ENCODE results near the gene ANKRD13B.
A peak's percentile ranks its signal among the peaks of the same experiment; 100 is the strongest.

ANKRD13B gene

GRCh38 chr17:29590411-29591145 is 2.4 kb upstream of the ANKRD13B start:
- TF ChIP-seq CTCF (IDR thresholded peaks at IDR 0.05; ENCODE audit: low read depth, low read length) = no peak
- H3K4me3 ChIP-seq (ENCODE audit: low read depth, low read length) = peak overlapping the region; percentile 57

- H3K4me3 ChIP-seq (ENCODE audit: low read depth, low read length) = peak overlapping the region; percentile 31; the same call in 1 of the 2 replicates
- TF ChIP-seq CTCF (IDR thresholded peaks at IDR 0.05; ENCODE audit: low read depth, low read length) = no peak
Measured at GRCh38 chr17:29591146-29591736, 1.7 kb upstream of the ANKRD13B start.

- no peak overlapping the region; the same call in 1 of the 2 replicates for H3K4me3 ChIP-seq (ENCODE audit: low read depth, low read length)
- TF ChIP-seq CTCF (IDR thresholded peaks at IDR 0.05; ENCODE audit: low read depth, low read length) = peak; percentile 97
Measured at GRCh38 chr17:29591737-29592608, 959 bp upstream of the ANKRD13B start.

GRCh38 chr17:29593591-29594518 is 923 bp downstream of the ANKRD13B start:
- no peak for TF ChIP-seq CTCF (IDR thresholded peaks at IDR 0.05; ENCODE audit: low read depth, low read length)
- H3K4me3 ChIP-seq (ENCODE audit: low read depth, low read length) = peak overlapping the region; percentile 58

DNA sequence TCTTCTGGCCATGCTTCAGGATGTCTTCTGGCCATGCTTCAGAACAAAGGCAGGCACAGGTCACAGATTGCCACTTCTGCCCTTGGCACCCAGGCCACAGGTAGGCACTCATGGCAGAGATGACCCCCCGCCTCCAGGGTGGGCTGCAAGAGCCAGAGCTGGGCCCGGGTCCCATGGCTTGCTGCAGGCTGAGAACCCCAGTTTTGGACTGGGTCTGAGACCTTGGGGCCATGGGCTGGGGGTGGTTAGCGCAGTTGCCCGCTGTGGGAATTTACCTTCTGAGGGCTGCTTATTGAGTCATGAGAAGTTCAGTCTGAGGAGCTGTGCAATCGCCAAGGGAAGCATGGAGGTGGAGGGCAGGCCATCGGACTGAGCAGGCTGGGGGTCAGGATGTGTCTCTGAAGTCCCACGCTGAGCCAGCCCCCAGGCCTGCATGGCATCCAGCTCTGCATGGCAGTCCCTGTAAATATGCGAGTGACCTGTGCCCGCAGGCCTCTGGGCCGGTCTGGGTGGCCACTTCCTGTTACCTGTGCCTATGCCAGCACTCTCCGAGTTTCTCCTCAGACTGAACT is 1.7 kb downstream of the ANKRD13B start:
- H3K4me3 ChIP-seq (ENCODE audit: low read depth, low read length) = peak overlapping the region; percentile 58; the same call in 1 of the 2 replicates
- no peak for TF ChIP-seq CTCF (IDR thresholded peaks at IDR 0.05; ENCODE audit: low read depth, low read length)

GRCh38 chr17:29595107-29595942 is 2.4 kb downstream of the ANKRD13B start:
- no peak overlapping the region for H3K4me3 ChIP-seq (ENCODE audit: low read depth, low read length)
- TF ChIP-seq CTCF (IDR thresholded peaks at IDR 0.05; ENCODE audit: low read depth, low read length) = no peak
